OCI-LY3 (cell line): Measurements from ENCODE around the gene SNX15.

ENCODE experiments used
- H2AFZ ChIP-seq: fragments of 200-600, 300-600 bp; shearing (Covaris generic); 2 replicates; pipeline ENCODE4 v1.6.0; 2014; ENCODE audit warnings: antibody characterized with exemption, low read depth, low read length
- H3K27ac ChIP-seq: fragments of 200-600, 300-600 bp; sonication (generic); 2 replicates; pipeline ENCODE4 v1.5.1; 2014; ENCODE audit warnings: mild to moderate bottlenecking, low read length, moderate library complexity, mixed read lengths
- H3K27me3 ChIP-seq: fragments of 200-600, 300-600 bp; sonication (generic); 2 replicates; pipeline ENCODE4 v1.6.1; 2014; ENCODE audit warnings: low read depth, low read length, mixed read lengths
- H3K36me3 ChIP-seq: fragments of 200-600, 300-600 bp; sonication (generic); replicated peaks from 2 replicates; pipeline ENCODE3; 2014; ENCODE audit warnings: low read depth, low read length, mixed read lengths
- H3K4me1 ChIP-seq: fragments of 300-600, 200-600 bp; sonication (generic); 2 replicates; pipeline ENCODE4 v1.6.1; 2014; ENCODE audit warnings: low read length, mixed read lengths
- H3K4me2 ChIP-seq: fragments of 200-600, 300-600 bp; sonication (generic); 2 replicates; pipeline ENCODE4 v1.6.1; 2014; ENCODE audit warnings: low read length, mixed read lengths
- H3K4me3 ChIP-seq: fragments of 300-600, 200-600 bp; sonication (generic); 2 replicates; pipeline ENCODE4 v1.5.1; 2014; ENCODE audit warnings: antibody characterized with exemption, mild to moderate bottlenecking, low read length, moderate library complexity
- H3K79me2 ChIP-seq: fragments of 300-600, 200-600 bp; shearing (Covaris generic); 2 replicates; pipeline ENCODE4 v1.6.1; 2014; ENCODE audit warnings: mild to moderate bottlenecking, low read length, mixed read lengths
- H3K9ac ChIP-seq: fragments of 300-600, 200-600 bp; shearing (Covaris generic); 2 replicates; pipeline ENCODE4 v1.6.0; 2014; ENCODE audit warnings: mild to moderate bottlenecking, low read length, moderate library complexity
- H3K9me3 ChIP-seq: fragments of 200-600, 300-600 bp; shearing (Covaris generic); 2 replicates; pipeline ENCODE4 v1.6.1; 2014; ENCODE audit warnings: low read length, mixed read lengths; ENCODE audit not compliant: insufficient read depth
- H4K20me1 ChIP-seq: fragments of 200-600, 300-600 bp; sonication (generic); 2 replicates; pipeline ENCODE4 v1.6.1; 2016; ENCODE audit warnings: low read length, mixed read lengths; ENCODE audit not compliant: insufficient read depth
- EZH2phosphoT487 ChIP-seq: fragments of 200-600 bp; shearing (Covaris generic); IDR thresholded peaks from 2 replicates; pipeline ENCODE4 v1.6.1; 2018; ENCODE audit warnings: antibody characterized with exemption, mixed run types, low read depth
- TF ChIP-seq, protein P1 (sequence below): fragments of 200-600, 300-600 bp; sonication (generic); IDR thresholded peaks from 2 replicates; pipeline ENCODE4 v1.5.1; 2014; ENCODE audit warnings: antibody characterized with exemption, low read length, low read depth

SNX15 gene

DNA sequence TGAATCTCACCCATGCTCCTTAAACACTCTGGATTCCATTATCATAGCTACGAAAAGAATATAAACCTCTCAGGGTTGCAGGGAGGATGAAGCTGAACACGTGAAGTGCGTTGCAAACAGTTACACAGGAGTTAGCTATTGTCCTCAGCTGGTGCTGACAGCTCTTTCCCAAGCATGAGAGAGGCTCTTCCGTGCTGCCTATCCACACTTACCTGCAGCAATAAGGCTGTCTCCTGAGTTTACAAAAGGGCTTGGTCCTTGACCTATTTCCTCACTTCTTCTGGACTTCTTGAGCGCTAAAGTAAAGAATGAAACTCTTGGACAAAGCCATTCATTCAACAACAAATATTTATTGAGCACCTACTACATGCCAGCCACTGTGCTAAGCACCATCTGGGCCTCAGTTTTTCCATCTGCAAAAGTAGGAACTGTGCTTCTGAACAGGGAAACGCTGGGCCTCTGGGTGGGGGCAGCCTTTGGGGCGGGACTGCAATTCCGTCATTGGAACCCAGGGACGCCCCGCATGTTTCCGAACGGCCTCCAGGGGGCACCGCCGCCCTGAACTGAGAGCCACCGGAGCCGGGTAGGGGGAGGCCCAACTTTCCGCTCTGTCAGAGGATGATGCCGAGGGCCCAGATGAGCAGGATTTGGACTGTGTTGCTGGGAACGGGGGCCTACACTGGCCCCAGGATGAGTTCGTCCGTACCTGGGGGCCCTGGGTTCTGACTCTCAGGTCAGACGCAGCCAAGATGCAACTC, 13.9 kb upstream of the SNX15 start:
- H3K36me3 ChIP-seq: peaks cover 19% of the 10 kb centered on the region
- no peaks in the 10 kb centered on the region for H4K20me1 ChIP-seq
- H3K4me1 ChIP-seq: peaks cover 12% of the 10 kb centered on the region
- no peaks in the 10 kb centered on the region for H3K9me3 ChIP-seq
- peak overlapping the region; percentile 98 for H3K9ac ChIP-seq
- H3K27ac ChIP-seq: peak overlapping the region; percentile 92
- peaks cover 30% of the 10 kb centered on the region for H3K79me2 ChIP-seq
- H3K4me2 ChIP-seq: peak overlapping the region; percentile 89
- peak overlapping the region; percentile 96 for H2AFZ ChIP-seq
- H3K27me3 ChIP-seq: no peaks in the 10 kb centered on the region
- peak overlapping the region; percentile 88 for H3K4me3 ChIP-seq
- no peak for TF ChIP-seq EZH2phosphoT487
- TF ChIP-seq, protein P1, sequence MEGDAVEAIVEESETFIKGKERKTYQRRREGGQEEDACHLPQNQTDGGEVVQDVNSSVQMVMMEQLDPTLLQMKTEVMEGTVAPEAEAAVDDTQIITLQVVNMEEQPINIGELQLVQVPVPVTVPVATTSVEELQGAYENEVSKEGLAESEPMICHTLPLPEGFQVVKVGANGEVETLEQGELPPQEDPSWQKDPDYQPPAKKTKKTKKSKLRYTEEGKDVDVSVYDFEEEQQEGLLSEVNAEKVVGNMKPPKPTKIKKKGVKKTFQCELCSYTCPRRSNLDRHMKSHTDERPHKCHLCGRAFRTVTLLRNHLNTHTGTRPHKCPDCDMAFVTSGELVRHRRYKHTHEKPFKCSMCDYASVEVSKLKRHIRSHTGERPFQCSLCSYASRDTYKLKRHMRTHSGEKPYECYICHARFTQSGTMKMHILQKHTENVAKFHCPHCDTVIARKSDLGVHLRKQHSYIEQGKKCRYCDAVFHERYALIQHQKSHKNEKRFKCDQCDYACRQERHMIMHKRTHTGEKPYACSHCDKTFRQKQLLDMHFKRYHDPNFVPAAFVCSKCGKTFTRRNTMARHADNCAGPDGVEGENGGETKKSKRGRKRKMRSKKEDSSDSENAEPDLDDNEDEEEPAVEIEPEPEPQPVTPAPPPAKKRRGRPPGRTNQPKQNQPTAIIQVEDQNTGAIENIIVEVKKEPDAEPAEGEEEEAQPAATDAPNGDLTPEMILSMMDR: peak; percentile 72

DNA sequence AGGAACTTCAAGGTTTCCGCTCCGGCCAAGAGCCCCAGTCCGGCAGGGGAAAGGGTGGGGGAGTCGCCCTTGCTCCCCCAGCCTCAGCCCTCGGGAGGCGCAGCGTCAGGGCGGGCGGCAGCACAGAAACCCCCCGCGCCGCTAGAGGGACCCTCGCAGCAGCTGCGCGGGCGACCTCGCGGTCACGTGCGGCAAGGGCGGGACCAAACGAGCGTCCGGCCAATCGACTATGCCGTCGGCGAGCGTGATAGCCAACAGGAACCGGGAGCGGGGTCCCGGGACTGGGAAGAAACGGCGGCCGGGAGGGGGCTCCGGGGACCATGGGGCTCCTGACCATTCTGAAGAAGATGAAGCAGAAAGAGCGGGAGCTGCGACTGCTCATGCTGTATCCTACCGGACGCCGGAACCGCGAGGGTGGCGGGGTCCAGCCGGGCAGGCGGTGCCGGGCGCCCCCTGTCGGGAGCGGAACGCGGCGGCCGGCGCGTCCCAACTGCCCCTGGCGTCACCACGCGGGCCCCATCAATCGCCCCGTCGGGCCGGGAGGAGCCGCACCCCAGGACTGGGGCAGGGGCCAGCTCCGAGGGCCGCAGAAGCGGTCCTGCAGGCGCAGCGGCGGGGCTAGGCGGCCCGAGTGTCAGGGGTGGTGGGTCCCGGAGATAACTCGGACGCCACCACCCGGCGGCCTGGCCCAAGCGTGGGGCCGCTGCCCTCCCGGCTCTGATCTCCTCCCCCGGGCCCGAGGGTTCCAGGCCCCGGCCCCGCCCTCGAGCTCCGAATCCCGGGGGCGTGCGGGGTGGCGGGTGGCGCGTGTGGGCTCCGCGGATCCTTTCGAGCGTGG, 13.1 kb upstream of the SNX15 start, which contains the start of gene ARL2:
Gene ARL2, plus strand, starts transcription at position 273 of the 838 bp plus-strand sequence. Its CDS starts 48 bp downstream, at position 321.
- peak within 1 kb of the TSS; percentile 92 for H3K27ac ChIP-seq
- no peak for TF ChIP-seq EZH2phosphoT487
- TF ChIP-seq, protein P1: peak; percentile 71
- H3K36me3 ChIP-seq: peaks cover 24% of the 10 kb centered on the region
- H3K79me2 ChIP-seq: peaks cover 30% of the 10 kb centered on the region
- H3K4me1 ChIP-seq: peaks cover 12% of the 10 kb centered on the region
- peak within 1 kb of the TSS; percentile 89 for H3K4me2 ChIP-seq
- peak within 1 kb of the TSS; percentile 96 for H2AFZ ChIP-seq
- H3K4me3 ChIP-seq: peak within 1 kb of the TSS; percentile 88
- peak within 1 kb of the TSS; percentile 98 for H3K9ac ChIP-seq
- no peaks in the 10 kb centered on the region for H3K27me3 ChIP-seq
- no peaks in the 10 kb centered on the region for H4K20me1 ChIP-seq
- no peaks in the 10 kb centered on the region for H3K9me3 ChIP-seq

DNA sequence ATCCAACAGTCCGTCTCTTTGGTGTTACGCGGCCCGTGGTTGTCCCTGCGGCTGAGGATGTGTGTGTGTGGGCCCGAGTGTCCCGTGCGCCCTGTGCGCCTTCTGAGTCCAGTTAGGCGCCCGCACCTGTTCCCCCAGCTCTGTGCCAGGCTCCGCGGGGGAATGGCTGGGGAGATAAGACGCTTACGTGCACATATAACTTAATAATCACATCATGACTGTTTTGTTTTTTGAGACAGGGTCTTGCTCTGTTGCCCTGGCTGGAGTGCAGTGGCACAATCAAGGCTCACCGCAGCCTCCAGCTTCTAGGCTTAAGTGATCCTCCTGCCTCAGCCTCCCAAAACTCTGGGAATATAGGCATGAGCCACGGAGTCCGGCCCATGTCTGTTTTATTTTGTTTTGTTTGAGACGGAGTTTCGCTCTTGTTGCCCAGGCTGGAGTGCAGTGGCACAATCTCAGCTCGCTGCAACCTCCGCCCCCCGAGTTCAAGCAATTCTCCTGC, 12.5 kb upstream of the SNX15 start:
- H3K27me3 ChIP-seq: no peaks in the 10 kb centered on the region
- peak overlapping the region; percentile 92 for H3K27ac ChIP-seq
- no peaks in the 10 kb centered on the region for H4K20me1 ChIP-seq
- H3K36me3 ChIP-seq: peaks cover 26% of the 10 kb centered on the region
- peaks cover 12% of the 10 kb centered on the region for H3K4me1 ChIP-seq
- H3K4me3 ChIP-seq: peak overlapping the region; percentile 88
- TF ChIP-seq, protein P1: no peak
- no peak for TF ChIP-seq EZH2phosphoT487
- no peaks in the 10 kb centered on the region for H3K9me3 ChIP-seq
- H2AFZ ChIP-seq: peak overlapping the region; percentile 96
- H3K9ac ChIP-seq: peak overlapping the region; percentile 98
- peaks cover 30% of the 10 kb centered on the region for H3K79me2 ChIP-seq
- peak overlapping the region; percentile 89 for H3K4me2 ChIP-seq

DNA sequence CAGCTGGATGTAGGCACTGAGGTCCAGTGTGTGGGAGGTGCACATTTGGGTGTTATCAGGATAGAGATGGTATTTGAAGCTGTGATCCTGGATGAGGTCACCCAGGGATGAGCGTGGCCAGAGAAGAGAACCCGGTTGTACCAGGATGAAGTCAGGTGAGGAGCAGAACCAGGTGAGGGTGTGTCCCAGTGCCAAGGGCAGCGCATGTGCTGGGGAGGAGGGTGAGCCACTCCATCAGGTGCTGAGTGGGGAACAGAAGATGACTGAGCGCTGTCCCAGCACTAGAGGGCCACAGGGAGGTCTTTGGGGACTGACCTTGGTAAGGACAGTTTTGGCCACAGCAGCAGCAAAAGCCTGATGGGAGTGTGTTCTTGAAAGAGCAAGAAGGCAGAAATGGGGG, 10.5 kb upstream of the SNX15 start:
- Histone ChIP-seq H3K27me3 (no peaks in the 10 kb centered on the region), H3K79me2 (peaks cover 30% of the 10 kb centered on the region), H3K4me2 (no peak overlapping the region), H2AFZ (no peak overlapping the region), H3K9ac (no peak overlapping the region), H4K20me1 (no peaks in the 10 kb centered on the region), H3K27ac (no peak overlapping the region), H3K4me3 (no peak overlapping the region), H3K36me3 (peaks cover 33% of the 10 kb centered on the region), H3K4me1 (peaks cover 12% of the 10 kb centered on the region), H3K9me3 (no peaks in the 10 kb centered on the region)
- no peak for TF ChIP-seq EZH2phosphoT487
- TF ChIP-seq, protein P1: no peak; the same call in 1 of the 2 replicates
